Amniotic epithelial cell (primary cell): ENCODE data around the gene HELZ2.
"Not testable (repeated sequence)": the region's sequence is repeated elsewhere in the genome, so short reads cannot be mapped to it uniquely, and the experiment has no call there.

Experiments
- DNase-seq: peaks from one replicate; pipeline ENCODE4 v3.0.0-alpha.2; 2010; ENCODE audit warnings: low read depth

Gene HELZ2

DNA sequence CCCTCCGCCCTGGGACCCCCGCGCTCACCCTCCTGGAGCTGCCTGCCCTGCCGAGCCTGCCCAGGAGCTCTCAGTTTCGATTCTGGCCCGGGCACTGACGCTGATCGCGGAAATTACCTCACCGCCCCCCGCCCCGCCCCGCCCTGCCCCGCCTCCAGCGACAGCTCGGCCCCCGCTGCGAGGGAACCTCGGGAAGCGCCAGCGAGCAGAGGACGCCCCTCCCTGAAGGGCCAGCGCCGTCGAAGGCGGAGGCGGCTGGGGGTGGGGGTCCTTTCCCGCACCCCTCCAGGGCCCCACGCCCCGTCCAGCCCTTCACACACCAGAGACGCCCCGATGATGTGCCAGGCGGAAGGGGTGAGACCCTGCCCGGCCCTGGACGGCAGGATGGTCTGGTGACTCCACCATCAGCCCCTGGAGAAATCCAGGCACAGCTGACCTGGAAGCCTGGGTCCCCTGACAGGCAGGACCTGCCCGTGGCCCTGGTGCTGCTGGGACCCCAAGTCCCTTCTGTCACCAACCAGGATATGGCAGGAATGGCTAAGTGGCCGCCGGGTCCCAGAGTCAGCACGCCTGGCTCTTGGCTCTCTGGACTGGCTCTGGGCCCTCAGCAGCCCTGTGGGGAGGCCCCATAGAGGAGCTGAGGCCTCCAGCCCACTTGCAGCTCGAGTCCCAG, at the start of gene HELZ2:
HELZ2 (minus strand) TSS at position 84 of the 673 bp plus-strand sequence. CDS start 1,854 bp downstream, outside the sequence.
- peak; percentile 32 for DNase-seq

DNA sequence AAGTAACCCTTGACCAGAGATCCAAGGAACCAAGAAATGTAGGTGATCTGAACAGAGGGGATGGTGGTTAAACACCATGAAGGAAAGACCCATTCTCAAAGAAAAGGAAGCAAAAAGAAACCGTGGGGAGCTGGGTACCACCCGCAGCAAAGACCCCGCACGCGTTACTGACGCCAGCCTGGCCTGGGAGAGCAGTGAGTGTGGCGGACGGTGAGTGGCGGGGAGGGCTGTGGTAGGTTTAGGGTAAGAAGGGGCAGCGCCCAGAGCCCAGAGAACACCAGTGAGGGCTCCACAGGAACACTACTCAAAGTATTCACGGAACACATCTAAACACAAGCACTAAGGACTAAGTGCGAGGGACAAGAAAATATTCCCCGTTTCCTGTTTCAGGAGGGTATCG, 48.7 kb upstream of the HELZ2 start:
- DNase-seq = no peak

GRCh38 chr20:63622096-63622495, 48.1 kb upstream of the HELZ2 start:
- no peak for DNase-seq

- no peak for DNase-seq
These were observed 47.0 kb upstream of the HELZ2 start for GRCh38 chr20:63620991-63621390.

DNA sequence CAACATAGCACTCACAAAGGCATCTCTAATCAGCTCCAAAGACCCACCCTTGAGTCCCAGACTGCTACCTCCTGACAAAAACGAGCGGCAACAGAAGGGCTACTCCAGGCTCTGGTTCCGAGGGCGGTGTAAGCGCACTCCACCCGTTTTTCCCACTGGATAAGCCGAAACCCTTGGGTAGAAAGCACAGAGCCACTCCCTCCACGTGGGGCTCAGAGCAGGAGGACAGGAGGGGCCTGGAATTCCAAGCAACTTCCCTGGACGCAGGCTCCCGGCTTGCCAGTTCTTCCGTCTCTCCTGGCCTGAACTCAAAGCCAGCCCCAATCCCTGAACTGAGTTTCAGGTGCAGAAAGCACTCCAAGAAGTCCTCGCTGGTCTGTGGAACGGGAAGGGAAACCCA, 45.5 kb upstream of the HELZ2 start:
- DNase-seq = no peak

- DNase-seq = no peak
These were observed 45.0 kb upstream of the HELZ2 start for GRCh38 chr20:63619086-63619485.

GRCh38 chr20:63618291-63618980, 44.4 kb upstream of the HELZ2 start:
- DNase-seq = no peak

DNA sequence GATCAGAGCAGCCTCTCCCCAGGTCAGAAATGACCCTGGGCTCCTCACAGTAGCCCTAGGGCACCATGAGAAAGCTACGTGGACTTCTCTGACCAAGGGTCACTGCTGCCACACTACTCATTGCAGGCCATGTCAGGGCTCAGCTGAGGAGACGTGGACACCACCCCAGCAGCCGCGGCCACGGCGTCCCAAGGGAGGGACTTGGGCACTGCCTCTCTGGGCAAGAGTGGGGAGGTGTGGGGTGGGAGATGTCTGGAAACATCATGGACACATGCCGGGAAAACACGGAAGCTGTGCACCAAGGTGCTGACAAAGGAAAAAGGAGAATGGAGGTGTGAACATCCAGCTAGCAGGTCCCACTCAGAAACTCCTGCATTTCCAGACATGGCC, 43.8 kb upstream of the HELZ2 start:
- DNase-seq = no peak

DNA sequence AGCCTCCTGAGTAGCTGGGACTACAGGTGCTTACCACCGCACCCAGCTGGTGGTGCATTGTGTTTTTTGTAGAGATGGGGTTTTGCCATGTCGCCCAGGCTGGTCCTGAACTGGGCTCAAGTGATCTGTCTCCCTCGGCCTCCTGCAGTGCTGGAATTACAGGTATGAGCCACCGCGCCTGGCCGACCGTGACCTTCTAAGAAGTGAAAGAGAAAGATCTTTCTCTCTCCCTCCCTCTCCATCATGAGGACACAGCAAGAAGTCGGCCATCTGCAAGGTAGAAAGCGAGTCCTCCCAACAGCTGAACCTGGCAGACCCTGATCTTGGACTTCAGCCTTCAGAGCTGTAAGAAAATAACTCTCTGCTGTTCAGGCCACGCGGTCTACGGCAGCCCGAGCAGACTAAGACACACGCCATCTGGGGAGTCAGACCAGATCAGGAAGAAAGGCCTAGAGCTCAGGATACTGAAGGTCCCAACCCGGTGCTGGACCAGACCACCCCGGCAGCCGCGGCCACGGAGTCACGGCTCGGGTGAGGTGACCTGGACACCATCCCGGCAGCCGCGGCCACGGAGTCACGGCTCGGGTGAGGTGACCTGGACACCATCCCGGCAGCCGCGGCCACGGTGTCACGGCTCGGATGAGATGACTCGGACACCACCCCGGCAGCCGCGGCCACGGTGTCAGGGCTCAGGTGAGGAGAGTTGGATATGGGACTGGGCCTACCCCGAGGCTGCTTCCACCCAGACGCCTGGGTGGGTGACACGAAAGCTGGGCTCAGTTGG, 43.2 kb upstream of the HELZ2 start:
- no peak for DNase-seq

- DNase-seq = peak; percentile 9
These were observed 40.0 kb upstream of the HELZ2 start for GRCh38 chr20:63613863-63614594.

DNA sequence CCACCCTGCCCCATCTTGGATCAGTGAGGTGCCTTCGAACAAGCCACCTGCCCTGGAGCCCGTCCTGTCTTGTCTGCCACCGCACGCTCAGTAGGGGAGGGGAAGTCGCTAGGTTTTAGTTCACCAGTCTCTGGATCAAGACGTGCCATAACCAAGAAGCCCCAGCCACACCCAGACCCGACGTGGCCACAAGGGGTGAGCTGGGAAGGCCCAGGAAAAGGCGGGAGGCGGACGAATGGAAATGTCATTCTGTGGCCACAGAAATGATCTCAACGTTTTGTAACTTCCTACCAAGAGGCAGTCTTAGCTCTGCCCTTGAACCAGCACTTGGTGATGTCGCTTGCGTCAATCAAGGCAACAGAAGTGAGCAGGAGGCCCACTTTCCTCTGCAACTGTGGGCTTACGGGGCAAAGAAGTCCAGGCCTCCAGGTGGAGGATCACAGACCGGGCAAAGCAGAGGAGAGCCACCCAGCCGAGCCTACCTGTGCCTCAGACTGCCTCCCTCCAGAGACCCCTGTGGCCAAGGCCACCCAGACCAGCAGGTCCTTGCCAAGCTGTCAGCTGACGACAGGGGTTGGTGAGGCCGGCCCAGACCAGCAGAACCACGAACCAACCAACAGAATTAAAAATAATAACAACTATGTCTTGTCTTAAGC, 38.4 kb upstream of the HELZ2 start:
- peak; percentile 63 for DNase-seq

DNA sequence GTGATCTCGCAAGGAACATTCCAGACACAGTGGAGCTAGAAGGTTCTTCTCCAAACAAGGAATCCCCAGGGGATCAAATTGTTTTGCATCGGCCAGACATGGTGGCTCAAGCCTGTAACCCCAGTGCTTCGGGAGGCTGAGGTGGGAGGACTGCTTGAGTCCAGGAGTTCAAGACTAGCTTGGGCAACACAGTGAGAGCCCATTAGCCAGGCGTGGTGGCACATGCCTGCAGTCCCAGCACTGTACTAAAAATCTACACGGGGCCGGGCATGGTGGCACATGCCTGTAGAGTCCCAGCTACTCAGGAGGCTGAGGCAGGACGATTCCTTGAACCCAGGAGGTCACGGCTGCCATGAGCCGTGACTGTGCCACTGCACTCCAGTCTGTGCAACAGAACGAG, 37.6 kb upstream of the HELZ2 start:
- DNase-seq = no peak

DNA sequence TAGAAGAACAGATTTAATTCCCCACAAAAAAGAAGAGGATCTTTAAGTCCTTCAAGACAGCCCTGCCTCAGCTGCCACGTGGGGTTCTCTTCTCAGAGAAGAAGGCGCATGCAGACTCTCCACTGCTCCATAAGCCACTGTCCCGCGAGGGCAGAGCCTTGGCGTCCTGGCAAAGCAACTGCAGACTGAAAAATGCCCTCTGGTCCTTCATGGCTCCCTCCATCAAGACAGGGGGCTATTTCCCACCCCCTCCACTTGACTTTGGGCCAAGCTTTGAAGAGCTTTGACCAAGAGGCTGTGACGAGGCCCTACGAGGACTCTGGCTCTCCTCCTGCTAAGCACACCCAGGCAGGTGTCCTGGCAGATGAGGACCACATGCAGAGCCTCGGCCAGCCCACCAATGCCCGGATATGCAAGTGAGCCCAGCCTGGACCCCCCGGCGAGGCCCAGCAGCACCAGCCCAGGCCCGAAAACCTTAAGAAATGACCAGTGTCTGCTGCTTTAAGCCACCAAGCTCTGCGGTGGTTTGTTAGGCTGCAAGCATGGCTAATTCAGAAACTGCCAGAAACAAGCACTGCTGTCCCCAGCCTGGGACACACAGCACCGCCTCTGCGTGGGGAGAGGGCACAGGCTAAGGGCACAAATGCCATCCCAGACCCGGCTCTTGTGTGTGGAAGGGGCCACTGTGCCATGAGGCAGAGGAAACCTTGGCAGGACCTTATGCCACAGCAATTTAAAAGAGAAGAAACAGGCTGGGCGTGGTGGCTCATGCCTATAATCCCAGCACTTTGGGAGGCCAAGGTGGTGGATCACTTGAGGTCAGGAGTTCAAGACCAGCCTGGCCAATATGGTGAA, 36.8 kb upstream of the HELZ2 start:
- no peak for DNase-seq

GRCh38 chr20:63606686-63607085, 32.6 kb upstream of the HELZ2 start:
- no peak for DNase-seq

DNA sequence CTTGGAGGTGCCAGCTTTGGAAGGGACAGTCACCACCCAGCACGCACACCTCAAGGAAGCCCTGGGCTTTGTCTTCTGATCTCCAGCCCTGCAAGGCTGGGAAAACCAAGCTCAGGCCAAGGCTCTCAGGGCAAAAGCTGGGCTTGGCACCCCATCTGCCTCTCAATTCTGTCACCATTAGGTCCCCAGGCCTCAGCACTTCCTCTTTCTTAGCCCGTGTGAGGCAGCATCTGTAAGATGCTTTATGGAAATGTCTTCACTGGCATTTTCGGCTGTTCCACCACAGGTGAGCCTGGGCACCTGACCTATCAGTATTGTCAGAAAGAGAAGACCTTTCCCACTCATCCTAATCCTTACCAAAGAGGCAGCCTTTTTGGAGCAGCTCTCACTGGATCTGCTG, 28.3 kb upstream of the HELZ2 start:
- no peak for DNase-seq

DNA sequence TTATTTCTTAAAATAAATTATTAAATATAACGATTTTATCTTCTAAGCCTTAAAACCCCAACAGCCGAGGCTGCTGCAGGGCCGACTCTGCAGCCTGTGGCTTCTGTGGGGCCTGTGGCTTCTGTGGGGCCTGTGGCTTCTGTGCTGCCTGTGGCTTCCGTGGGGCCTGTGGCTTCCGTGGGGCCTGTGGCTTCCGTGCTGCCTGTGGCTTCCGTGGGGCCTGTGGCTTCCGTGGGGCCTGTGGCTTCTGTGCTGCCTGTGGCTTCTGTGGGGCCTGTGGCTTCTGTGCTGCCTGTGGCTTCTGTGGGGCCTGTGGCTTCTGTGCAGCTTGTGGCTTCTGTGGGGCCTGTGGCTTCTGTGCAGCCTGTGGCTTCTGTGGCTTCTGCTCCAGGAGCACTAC, 27.6 kb upstream of the HELZ2 start:
- not testable (repeated sequence) for DNase-seq

DNA sequence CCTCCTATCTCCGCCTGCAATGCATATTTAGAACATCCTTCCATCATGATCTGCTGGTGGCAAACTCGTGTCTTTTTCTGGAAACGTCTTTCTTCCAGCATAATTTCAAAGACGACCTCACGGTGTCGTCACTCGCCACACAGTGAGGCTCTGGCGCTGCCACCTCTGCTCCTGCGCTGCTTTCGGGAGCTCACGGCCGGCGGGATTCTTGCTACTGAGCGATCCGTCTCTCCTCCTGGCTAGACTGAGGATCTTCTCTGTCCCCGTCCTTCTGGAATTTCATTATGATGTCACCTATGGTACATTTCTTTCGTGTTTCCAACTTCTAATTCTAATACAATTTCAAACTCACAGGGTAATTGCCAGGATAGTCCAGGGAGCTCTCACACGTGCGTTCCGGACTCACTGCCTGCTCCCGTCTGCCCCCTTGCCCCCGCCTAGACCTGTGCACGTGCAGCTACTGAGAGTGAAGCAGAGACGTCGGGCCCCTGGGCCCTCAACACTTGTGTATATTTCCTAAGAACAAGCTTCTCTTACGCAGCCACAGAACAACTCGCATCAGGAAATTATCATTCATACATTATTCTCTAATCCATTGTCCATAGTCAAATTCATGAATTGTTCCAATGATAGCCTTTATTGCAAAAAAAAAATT, 25.5 kb upstream of the HELZ2 start:
- DNase-seq = no peak

GRCh38 chr20:63598479-63599395, 24.7 kb upstream of the HELZ2 start:
- DNase-seq = no peak
